K562 (cell line): ENCODE results near the gene ETNK2. TPM values are rescaled to one million over a fixed set of nuclear protein-coding genes. Genes with fewer than 3 reads are reported as not detected.

Experiments used
- AFF4 ChIP-seq: sonication (generic); formaldehyde crosslinking; IDR thresholded peaks from 2 replicates; pipeline ENCODE4 v1.8.0; 2023; ENCODE audit warnings: mild to moderate bottlenecking, missing genetic modification reagents
- ARID1B ChIP-seq: fragments of 450-650 bp; IDR thresholded peaks from 2 replicates; pipeline ENCODE4 v1.6.1; 2016; ENCODE audit warnings: antibody characterized with exemption, mild to moderate bottlenecking, inconsistent platforms
- CEBPG ChIP-seq, 3 experiments: fragments of 200-800 bp in 1 of 3; sonication (Bioruptor generic) in 1 of 3; sonication (generic) in 1 of 3; formaldehyde crosslinking in 1 of 3; IDR thresholded peaks in 2 of 3; conservative IDR thresholded peaks in 1 of 3; 2 replicates each; pipeline versions ENCODE4 v1.6.1 to v1.8.0; 2016 to 2022; ENCODE audit warnings: missing compliant biosample characterization in 2 of 3, missing genetic modification characterization in 2 of 3, mild to moderate bottlenecking in 1 of 3, missing genetic modification reagents in 1 of 3
- DIDO1 ChIP-seq: fragments of 450-650 bp; IDR thresholded peaks from 2 replicates; pipeline ENCODE4 v1.6.1; 2016; ENCODE audit warnings: low read depth, missing biosample characterization, missing genetic modification characterization
- EP400 ChIP-seq: fragments of 450-650 bp; IDR thresholded peaks from 2 replicates; pipeline ENCODE4 v1.6.1; 2017; ENCODE audit warnings: antibody characterized with exemption, mild to moderate bottlenecking, moderate library complexity
- FUS ChIP-seq: fragments of 200-400 bp; formaldehyde crosslinking; optimal IDR thresholded peaks from 2 replicates; pipeline ENCODE3; 2017; ENCODE audit warnings: low read depth, low read length
- HIVEP1 ChIP-seq: fragments of 250-450 bp; sonication (Bioruptor Pico); IDR thresholded peaks from 2 replicates; pipeline ENCODE4 v1.4.0; 2020; ENCODE audit warnings: mild to moderate bottlenecking
- HLTF ChIP-seq: fragments of 450-650 bp; IDR thresholded peaks from 2 replicates; pipeline ENCODE4 v1.6.1; 2016
- KAT7 ChIP-seq: sonication (generic); formaldehyde crosslinking; IDR thresholded peaks from 2 replicates; pipeline ENCODE4 v1.8.0; 2022; ENCODE audit warnings: missing genetic modification reagents, mild to moderate bottlenecking, borderline replicate concordance
- KLF13 ChIP-seq: fragments of 450-650 bp; IDR thresholded peaks from 2 replicates; pipeline ENCODE4 v1.6.1; 2016; ENCODE audit warnings: missing genetic modification characterization, low read depth, mild to moderate bottlenecking, missing compliant biosample characterization, moderate library complexity, borderline replicate concordance
- POLR2A ChIP-seq: fragments of 450-650 bp; conservative IDR thresholded peaks from 2 replicates; pipeline ENCODE4 v1.6.1; 2016
- RHOXF2B ChIP-seq: fragments of 250-450 bp; sonication (Bioruptor Pico); conservative IDR thresholded peaks from 2 replicates; pipeline ENCODE4 v1.5.1; 2021
- SMARCA5 ChIP-seq: fragments of 450-650 bp; IDR thresholded peaks from 2 replicates; pipeline ENCODE4 v1.6.1; 2016
- TAF9B ChIP-seq: fragments of 450-650 bp; IDR thresholded peaks from 2 replicates; pipeline ENCODE4 v1.6.1; 2018; ENCODE audit warnings: mild to moderate bottlenecking; ENCODE audit not compliant: partially characterized antibody
- THRA ChIP-seq: fragments of 450-650 bp; IDR thresholded peaks from 2 replicates; pipeline ENCODE4 v1.6.1; 2017; ENCODE audit warnings: mild to moderate bottlenecking, moderate library complexity
- ZNF121 ChIP-seq: sonication (generic); formaldehyde crosslinking; conservative IDR thresholded peaks from 2 replicates; pipeline ENCODE4 v1.8.0; 2022; ENCODE audit warnings: missing genetic modification reagents
- ZNF124 ChIP-seq: sonication (generic); formaldehyde crosslinking; IDR thresholded peaks from 2 replicates; pipeline ENCODE4 v1.8.1; 2022; ENCODE audit warnings: missing genetic modification reagents
- ZNF133 ChIP-seq: fragments of 250-450 bp; sonication (Bioruptor Pico); IDR thresholded peaks from 2 replicates; pipeline ENCODE4 v1.4.0; 2020; ENCODE audit warnings: mild to moderate bottlenecking
- ZNF184 ChIP-seq: sonication (generic); formaldehyde crosslinking; IDR thresholded peaks from 2 replicates; pipeline ENCODE4 v1.5.0; 2020; ENCODE audit warnings: missing genetic modification reagents
- ZNF583 ChIP-seq: fragments of 250-450 bp; sonication (Bioruptor Pico); IDR thresholded peaks from 2 replicates; pipeline ENCODE4 v1.4.0; 2020
- ZSCAN32 ChIP-seq: fragments of 450-650 bp; formaldehyde crosslinking; IDR thresholded peaks from 2 replicates; pipeline ENCODE4 v1.4.0; 2020; ENCODE audit warnings: mild to moderate bottlenecking, moderate library complexity
- polyA plus RNA-seq, 8 experiments: library from polyadenylated mRNA; depleted of rRNA in 4 of 8; stranded (reverse) in 5 of 8; unstranded in 3 of 8; fragments of >200 nt; fragmentation: Nextera tagmentation in 2 of 8; fragmentation: Illumina TruSeq in 1 of 8; extraction: Ambion mirVana in 2 of 8; extraction: Trizol in 1 of 8; gene quantifications; 2 replicates each; pipeline versions ENCODE4 v1.2.1 to v1.2.3, GENCODE V29; 2011 to 2014; ENCODE audit warnings: inconsistent platforms in 1 of 8, missing spikeins in 1 of 8
- total RNA-seq, 7 experiments: library from RNA; depleted of rRNA in 6 of 7; stranded (reverse); fragments of >200 nt in 6 of 7; fragmentation: Illumina TruSeq in 2 of 7; extraction: Trizol in 2 of 7; gene quantifications; 2 replicates each; pipeline versions ENCODE4 v1.2.1 to v1.2.3, GENCODE V29; 2011 to 2021; ENCODE audit warnings: low replicate concordance in 1 of 7
- TF ChIP-seq, protein P1 (sequence below): sonication (generic); formaldehyde crosslinking; IDR thresholded peaks from 2 replicates; pipeline ENCODE4 v1.4.0; 2020; ENCODE audit warnings: mild to moderate bottlenecking, missing genetic modification reagents
- TF ChIP-seq, protein P2 (sequence below), 2 experiments: IDR thresholded peaks; 2 replicates each; pipeline ENCODE4 v1.6.1; 2011; ENCODE audit warnings: borderline replicate concordance in 1 of 2, control low read depth in 1 of 2, low read depth in 1 of 2, low read length in 1 of 2, mild to moderate bottlenecking in 1 of 2, mixed read lengths in 1 of 2, moderate library complexity in 1 of 2; ENCODE audit not compliant: insufficient read depth in 1 of 2, insufficient read length in 1 of 2, poor library complexity in 1 of 2, severe bottlenecking in 1 of 2; ENCODE audit errors: extremely low read depth in 1 of 2

ETNK2 gene
- total and polyA plus RNA-seq, 9 of the 15 experiments (the other 6 are each of a cell fraction or from before 2014, with no cell fraction given): 0.03 to 0.38 (median 0.13) TPM; not detected in 4

- TF ChIP-seq ZNF124 (CRISPR knock-in tag) (no peak), HLTF (no peak), HIVEP1 (CRISPR knock-in tag) (peak; percentile 83), RHOXF2B (CRISPR knock-in tag) (0 out of 2 replicates have a peak, but pooled peaks have one; percentile 41), ARID1B (no peak), THRA (no peak), FUS (no peak), CEBPG (CRISPR knock-in tag; IDR thresholded peaks at IDR 0.05) (no peak), CEBPG (tag; conservative IDR thresholded peaks at IDR 0.05 in 1 of 2, IDR thresholded peaks at IDR 0.05 in 1 of 2) (no peak), KAT7 (CRISPR knock-in tag) (no peak), ZSCAN32 (peak; percentile 82), ZNF121 (CRISPR knock-in tag) (no peak), AFF4 (no peak), TAF9B (no peak), KLF13 (tag) (no peak), POLR2A (no peak), ZNF184 (CRISPR knock-in tag) (no peak), ZNF133 (CRISPR knock-in tag) (no peak; the same call in 1 of the 2 replicates), ZNF583 (CRISPR knock-in tag) (peak; percentile 97), EP400 (no peak), DIDO1 (tag) (0 out of 2 replicates have a peak, but pooled peaks have one; percentile 50), SMARCA5 (no peak)
- TF ChIP-seq, protein P1, sequence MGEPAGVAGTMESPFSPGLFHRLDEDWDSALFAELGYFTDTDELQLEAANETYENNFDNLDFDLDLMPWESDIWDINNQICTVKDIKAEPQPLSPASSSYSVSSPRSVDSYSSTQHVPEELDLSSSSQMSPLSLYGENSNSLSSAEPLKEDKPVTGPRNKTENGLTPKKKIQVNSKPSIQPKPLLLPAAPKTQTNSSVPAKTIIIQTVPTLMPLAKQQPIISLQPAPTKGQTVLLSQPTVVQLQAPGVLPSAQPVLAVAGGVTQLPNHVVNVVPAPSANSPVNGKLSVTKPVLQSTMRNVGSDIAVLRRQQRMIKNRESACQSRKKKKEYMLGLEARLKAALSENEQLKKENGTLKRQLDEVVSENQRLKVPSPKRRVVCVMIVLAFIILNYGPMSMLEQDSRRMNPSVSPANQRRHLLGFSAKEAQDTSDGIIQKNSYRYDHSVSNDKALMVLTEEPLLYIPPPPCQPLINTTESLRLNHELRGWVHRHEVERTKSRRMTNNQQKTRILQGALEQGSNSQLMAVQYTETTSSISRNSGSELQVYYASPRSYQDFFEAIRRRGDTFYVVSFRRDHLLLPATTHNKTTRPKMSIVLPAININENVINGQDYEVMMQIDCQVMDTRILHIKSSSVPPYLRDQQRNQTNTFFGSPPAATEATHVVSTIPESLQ (CRISPR knock-in tag): no peak
- TF ChIP-seq, protein P2, sequence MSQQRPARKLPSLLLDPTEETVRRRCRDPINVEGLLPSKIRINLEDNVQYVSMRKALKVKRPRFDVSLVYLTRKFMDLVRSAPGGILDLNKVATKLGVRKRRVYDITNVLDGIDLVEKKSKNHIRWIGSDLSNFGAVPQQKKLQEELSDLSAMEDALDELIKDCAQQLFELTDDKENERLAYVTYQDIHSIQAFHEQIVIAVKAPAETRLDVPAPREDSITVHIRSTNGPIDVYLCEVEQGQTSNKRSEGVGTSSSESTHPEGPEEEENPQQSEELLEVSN (IDR thresholded peaks at IDR 0.05; ENCODE audit: borderline replicate concordance in 1 of 2, extremely low read depth in 1 of 2, insufficient read depth in 1 of 2, insufficient read length in 1 of 2, low read depth in 1 of 2, low read length in 1 of 2, poor library complexity in 1 of 2, severe bottlenecking in 1 of 2): no peak
These were observed 19.9 kb upstream of the ETNK2 start (continued) for GRCh38 chr1:204171751-204172178.
